GM12873 (cell line): Measurements from ENCODE around the gene TUBGCP3.

Source experiments
- TF ChIP-seq, protein P1 (sequence below): IDR thresholded peaks from 2 replicates; pipeline ENCODE4 v1.5.1; 2012; ENCODE audit warnings: low read depth, mild to moderate bottlenecking, moderate library complexity, low read length, control low read depth; ENCODE audit not compliant: insufficient read depth; ENCODE audit errors: missing control alignments

Gene TUBGCP3

GRCh38 chr13:112447306-112447705, 140.6 kb downstream of the TUBGCP3 start:
- TF ChIP-seq, protein P1, sequence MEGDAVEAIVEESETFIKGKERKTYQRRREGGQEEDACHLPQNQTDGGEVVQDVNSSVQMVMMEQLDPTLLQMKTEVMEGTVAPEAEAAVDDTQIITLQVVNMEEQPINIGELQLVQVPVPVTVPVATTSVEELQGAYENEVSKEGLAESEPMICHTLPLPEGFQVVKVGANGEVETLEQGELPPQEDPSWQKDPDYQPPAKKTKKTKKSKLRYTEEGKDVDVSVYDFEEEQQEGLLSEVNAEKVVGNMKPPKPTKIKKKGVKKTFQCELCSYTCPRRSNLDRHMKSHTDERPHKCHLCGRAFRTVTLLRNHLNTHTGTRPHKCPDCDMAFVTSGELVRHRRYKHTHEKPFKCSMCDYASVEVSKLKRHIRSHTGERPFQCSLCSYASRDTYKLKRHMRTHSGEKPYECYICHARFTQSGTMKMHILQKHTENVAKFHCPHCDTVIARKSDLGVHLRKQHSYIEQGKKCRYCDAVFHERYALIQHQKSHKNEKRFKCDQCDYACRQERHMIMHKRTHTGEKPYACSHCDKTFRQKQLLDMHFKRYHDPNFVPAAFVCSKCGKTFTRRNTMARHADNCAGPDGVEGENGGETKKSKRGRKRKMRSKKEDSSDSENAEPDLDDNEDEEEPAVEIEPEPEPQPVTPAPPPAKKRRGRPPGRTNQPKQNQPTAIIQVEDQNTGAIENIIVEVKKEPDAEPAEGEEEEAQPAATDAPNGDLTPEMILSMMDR, result no peak

GRCh38 chr13:112446867-112447266, 141.1 kb downstream of the TUBGCP3 start:
- TF ChIP-seq, protein P1, result no peak

DNA sequence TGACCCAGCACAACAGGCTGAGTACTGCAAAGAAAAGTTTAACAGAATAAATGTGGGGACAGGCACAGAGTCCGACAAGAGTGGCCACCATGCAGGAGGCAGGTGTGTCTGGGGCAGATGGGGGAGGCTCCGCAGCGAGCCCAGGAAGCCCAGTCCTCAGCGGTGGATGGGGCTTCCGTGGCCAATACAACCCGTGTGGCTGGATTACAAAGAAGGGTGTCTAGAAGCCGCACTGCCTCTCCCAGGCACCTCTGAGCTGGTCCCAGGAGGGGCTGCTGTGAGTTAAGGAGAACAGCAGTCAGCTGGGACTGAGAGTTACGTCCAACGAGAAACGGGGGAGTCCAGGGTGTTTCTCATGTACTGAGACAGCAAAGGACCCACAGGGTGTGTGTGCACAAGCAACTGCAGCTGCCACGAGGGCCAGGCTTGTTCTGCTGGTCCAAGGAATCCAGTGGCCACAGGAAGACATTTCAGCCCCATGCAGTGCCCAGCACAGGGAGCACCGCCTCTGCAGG, 141.5 kb downstream of the TUBGCP3 start:
- TF ChIP-seq, protein P1, result no peak

DNA sequence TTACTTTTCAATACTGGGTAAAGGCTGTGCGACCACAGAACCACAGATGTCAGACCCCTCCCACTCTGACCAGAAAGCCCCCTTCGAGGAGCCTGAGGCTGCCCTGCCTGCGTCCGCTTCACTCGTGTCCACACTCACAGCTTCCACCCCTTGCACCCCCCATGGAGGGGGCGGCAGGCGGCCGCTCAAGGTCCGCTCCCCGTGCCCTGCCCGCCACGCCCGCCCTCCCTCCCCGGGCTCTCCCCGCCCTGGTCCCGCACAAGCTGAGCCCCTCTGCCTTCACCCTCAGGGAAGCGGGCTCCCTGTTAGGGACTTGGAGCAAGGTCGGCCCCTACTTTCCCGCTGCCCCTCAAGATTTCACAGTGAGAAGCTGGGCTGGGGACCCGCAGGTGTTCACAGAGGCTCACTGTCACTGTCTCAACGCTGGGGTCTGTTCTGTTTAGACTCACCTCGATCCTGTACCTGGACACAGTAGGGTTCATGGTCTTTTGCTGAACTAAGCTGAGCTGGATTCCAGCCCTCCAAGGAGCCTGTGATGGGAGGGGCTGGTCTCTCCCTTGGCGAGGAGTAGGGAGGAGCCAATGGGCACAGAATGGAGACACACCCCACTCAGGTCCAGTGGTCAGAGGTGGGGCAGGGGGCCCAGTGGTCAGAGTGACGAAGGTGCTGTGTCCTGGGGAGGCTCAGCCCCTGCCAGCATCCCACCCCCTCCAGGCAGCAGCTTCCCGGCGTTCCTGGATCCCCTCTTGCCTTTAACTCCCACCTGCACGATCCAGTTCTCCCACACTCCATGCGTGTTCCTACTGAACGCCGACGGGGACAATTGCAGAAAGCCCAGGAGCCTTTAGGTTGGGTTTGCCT, 142.3 kb downstream of the TUBGCP3 start:
- TF ChIP-seq, protein P1, result no peak

DNA sequence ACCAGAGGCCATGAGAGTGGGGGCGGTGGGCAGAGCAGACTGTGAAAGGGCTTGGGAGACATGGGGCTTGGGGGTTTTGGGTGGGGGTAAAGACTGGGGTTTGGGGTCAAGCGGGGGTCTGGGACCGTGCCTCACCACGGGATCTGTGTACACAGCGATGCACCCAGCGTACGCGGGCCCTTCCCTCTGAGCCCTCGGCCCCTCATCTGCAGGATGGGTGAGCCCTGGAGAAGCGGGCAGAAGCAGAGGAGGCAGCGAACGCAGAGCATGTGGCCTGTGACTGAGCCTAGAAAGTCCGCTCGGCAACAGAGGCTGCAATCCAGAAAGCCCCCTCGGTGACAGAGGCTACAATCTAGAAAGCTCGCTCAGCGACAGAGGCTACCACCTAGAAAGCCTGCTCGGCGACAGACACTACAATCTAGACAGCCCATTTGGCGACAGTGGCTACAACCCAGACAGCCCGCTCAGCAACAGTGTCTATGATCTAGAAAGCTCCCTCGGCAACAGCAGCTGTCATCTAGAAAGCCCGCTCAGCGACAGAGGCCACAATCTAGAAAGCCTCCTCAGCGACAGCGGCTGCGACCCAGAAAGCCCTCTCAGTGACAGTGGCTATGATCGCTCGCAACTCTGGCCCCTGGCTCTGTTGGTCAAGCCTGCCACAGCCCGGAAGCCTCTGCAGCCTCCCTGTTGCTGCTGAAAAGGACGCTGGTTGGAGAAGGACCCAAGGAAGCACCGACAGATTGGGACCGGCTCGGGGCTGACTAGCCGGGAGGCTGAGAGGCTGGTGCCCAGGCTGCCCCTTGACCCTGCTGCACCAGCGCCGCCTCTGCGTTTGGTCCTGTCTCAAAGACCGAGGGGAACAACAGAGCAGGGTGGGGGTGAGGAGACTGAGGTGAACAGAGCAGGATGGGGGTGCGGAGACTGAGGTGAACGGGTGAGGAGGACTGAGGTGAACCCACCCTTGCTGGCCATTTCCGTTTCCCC, 143.2 kb downstream of the TUBGCP3 start:
- TF ChIP-seq, protein P1, result no peak

DNA sequence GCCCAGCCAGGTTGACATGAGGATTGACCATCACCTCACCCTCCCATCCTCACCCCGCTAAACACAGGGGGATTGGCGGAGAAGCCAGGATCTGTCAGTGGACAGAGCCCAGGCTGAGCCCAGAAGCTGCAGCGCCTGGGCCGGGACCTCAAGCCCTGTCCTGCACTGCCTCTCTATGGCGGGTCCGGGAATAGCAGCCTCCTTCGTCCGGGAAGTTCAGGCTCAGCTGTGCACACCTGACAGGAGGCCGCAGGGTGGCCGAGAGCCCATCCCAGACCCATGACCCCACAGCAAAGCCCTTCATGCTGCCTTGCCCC, 144.0 kb downstream of the TUBGCP3 start:
- TF ChIP-seq, protein P1, result peak; percentile 95
